GM12878 (cell line): Measurements from ENCODE around the gene CAMTA1.

ENCODE experiments used
- BHLHE40 ChIP-seq, 2 experiments: fragments of 450-650 bp in 1 of 2; IDR thresholded peaks; 2 replicates each; pipeline ENCODE4 v1.6.1; 2011 to 2017; ENCODE audit warnings: low read depth in 2 of 2, borderline replicate concordance in 1 of 2, improper control_type of control experiment in 1 of 2, low read length in 1 of 2, mild to moderate bottlenecking in 1 of 2
- BRCA1 ChIP-seq: IDR thresholded peaks from 2 replicates; pipeline ENCODE4 v1.6.1; 2011; ENCODE audit warnings: low read depth, low read length, improper control_type of control experiment
- CREB1 ChIP-seq: IDR thresholded peaks from 2 replicates; pipeline ENCODE4 v1.6.1; 2012; ENCODE audit warnings: low read depth, mild to moderate bottlenecking, inconsistent platforms
- EP300 ChIP-seq, 2 experiments: fragments of 150-350 bp in 1 of 2; IDR thresholded peaks; 2 replicates each; pipeline ENCODE4 v1.6.1; 2011 to 2012; ENCODE audit warnings: low read depth in 2 of 2, low read length in 2 of 2, borderline replicate concordance in 1 of 2, improper control_type of control experiment in 1 of 2, inconsistent platforms in 1 of 2; ENCODE audit not compliant: control insufficient read depth in 1 of 2
- GABPA ChIP-seq: IDR thresholded peaks from 2 replicates; pipeline ENCODE4 v1.6.1; 2014; ENCODE audit warnings: antibody characterized with exemption, low read depth, mild to moderate bottlenecking, inconsistent platforms
- NFYB ChIP-seq: IDR thresholded peaks from 2 replicates; pipeline ENCODE4 v1.6.1; 2011; ENCODE audit warnings: low read depth, mild to moderate bottlenecking, low read length, improper control_type of control experiment, moderate library complexity; ENCODE audit not compliant: insufficient read depth
- PAX5 ChIP-seq: IDR thresholded peaks from 2 replicates; pipeline ENCODE4 v1.6.1; 2011; ENCODE audit warnings: low read depth, low read length, borderline replicate concordance
- SIX5 ChIP-seq: IDR thresholded peaks from 2 replicates; pipeline ENCODE4 v1.6.1; 2011; ENCODE audit warnings: mild to moderate bottlenecking, low read depth, low read length, moderate library complexity; ENCODE audit not compliant: severe bottlenecking
- YY1 ChIP-seq: IDR thresholded peaks from 2 replicates; pipeline ENCODE4 v1.6.1; 2011; ENCODE audit warnings: low read depth, mild to moderate bottlenecking, low read length
- TF ChIP-seq, protein P1 (sequence below), 3 experiments: IDR thresholded peaks in 2 of 3; conservative IDR thresholded peaks in 1 of 3; 2 replicates each; pipeline ENCODE4 v1.5.1; 2011; ENCODE audit warnings: low read depth in 3 of 3, low read length in 3 of 3, mild to moderate bottlenecking in 3 of 3, control low read depth in 2 of 3, moderate library complexity in 2 of 3, inconsistent platforms in 1 of 3, mixed read lengths in 1 of 3; ENCODE audit not compliant: control insufficient read depth in 2 of 3, insufficient read depth in 1 of 3; ENCODE audit errors: extremely low read depth in 1 of 3
- TF ChIP-seq, protein P2 (sequence below): IDR thresholded peaks from 2 replicates; pipeline ENCODE4 v1.6.1; 2012; ENCODE audit warnings: low read depth, low read length, improper control_type of control experiment
- TF ChIP-seq, protein P3 (sequence below): fragments of 450-650 bp; IDR thresholded peaks from 2 replicates; pipeline ENCODE4 v1.6.1; 2016; ENCODE audit warnings: mild to moderate bottlenecking, moderate library complexity, borderline replicate concordance

DNA sequence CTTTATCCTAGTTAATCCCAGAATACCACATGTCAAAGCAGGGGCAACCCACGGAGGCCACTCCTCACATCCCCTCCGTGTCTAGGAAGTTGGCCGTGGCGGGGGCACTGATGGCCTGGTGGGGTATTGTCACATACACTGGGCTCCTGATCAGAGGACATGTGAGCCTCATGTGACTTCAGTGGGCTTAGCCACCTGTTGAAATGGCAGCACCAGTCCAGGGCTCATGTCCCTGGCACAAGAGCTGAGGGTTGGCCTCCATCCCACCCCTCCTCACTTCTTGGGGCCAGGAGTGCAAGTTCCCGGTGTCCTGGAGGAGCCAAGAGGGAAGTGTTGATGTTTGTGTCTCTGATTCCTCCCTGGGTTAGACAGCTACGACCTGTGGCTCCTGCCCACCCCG lies 313.4 kb downstream of the CAMTA1 start:
- TF ChIP-seq, protein P1, sequence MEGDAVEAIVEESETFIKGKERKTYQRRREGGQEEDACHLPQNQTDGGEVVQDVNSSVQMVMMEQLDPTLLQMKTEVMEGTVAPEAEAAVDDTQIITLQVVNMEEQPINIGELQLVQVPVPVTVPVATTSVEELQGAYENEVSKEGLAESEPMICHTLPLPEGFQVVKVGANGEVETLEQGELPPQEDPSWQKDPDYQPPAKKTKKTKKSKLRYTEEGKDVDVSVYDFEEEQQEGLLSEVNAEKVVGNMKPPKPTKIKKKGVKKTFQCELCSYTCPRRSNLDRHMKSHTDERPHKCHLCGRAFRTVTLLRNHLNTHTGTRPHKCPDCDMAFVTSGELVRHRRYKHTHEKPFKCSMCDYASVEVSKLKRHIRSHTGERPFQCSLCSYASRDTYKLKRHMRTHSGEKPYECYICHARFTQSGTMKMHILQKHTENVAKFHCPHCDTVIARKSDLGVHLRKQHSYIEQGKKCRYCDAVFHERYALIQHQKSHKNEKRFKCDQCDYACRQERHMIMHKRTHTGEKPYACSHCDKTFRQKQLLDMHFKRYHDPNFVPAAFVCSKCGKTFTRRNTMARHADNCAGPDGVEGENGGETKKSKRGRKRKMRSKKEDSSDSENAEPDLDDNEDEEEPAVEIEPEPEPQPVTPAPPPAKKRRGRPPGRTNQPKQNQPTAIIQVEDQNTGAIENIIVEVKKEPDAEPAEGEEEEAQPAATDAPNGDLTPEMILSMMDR (IDR thresholded peaks at IDR 0.05 in 2 of 3, conservative IDR thresholded peaks at IDR 0.05 in 1 of 3; ENCODE audit: control insufficient read depth in 2 of 3, extremely low read depth in 1 of 3, insufficient read depth in 1 of 3, low read depth in 3 of 3, low read length in 3 of 3): no peak
- TF ChIP-seq, protein P2, sequence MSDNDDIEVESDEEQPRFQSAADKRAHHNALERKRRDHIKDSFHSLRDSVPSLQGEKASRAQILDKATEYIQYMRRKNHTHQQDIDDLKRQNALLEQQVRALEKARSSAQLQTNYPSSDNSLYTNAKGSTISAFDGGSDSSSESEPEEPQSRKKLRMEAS: no peak
- TF ChIP-seq, protein P3, sequence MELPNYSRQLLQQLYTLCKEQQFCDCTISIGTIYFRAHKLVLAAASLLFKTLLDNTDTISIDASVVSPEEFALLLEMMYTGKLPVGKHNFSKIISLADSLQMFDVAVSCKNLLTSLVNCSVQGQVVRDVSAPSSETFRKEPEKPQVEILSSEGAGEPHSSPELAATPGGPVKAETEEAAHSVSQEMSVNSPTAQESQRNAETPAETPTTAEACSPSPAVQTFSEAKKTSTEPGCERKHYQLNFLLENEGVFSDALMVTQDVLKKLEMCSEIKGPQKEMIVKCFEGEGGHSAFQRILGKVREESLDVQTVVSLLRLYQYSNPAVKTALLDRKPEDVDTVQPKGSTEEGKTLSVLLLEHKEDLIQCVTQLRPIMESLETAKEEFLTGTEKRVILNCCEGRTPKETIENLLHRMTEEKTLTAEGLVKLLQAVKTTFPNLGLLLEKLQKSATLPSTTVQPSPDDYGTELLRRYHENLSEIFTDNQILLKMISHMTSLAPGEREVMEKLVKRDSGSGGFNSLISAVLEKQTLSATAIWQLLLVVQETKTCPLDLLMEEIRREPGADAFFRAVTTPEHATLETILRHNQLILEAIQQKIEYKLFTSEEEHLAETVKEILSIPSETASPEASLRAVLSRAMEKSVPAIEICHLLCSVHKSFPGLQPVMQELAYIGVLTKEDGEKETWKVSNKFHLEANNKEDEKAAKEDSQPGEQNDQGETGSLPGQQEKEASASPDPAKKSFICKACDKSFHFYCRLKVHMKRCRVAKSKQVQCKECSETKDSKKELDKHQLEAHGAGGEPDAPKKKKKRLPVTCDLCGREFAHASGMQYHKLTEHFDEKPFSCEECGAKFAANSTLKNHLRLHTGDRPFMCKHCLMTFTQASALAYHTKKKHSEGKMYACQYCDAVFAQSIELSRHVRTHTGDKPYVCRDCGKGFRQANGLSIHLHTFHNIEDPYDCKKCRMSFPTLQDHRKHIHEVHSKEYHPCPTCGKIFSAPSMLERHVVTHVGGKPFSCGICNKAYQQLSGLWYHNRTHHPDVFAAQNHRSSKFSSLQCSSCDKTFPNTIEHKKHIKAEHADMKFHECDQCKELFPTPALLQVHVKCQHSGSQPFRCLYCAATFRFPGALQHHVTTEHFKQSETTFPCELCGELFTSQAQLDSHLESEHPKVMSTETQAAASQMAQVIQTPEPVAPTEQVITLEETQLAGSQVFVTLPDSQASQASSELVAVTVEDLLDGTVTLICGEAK: no peak
- no peak for TF ChIP-seq YY1
- TF ChIP-seq CREB1: no peak
- TF ChIP-seq BHLHE40 (IDR thresholded peaks at IDR 0.05; ENCODE audit: borderline replicate concordance in 1 of 2, low read depth in 2 of 2, low read length in 1 of 2): no peak
- no peak for TF ChIP-seq SIX5
- TF ChIP-seq PAX5: no peak
- no peak for TF ChIP-seq NFYB
- no peak for TF ChIP-seq BRCA1
- TF ChIP-seq GABPA: no peak
- no peak for TF ChIP-seq EP300 (IDR thresholded peaks at IDR 0.05; ENCODE audit: borderline replicate concordance in 1 of 2, control insufficient read depth in 1 of 2, low read depth in 2 of 2, low read length in 2 of 2)
